Ovary (tissue), 9 donors: ENCODE results near the gene PPP1R1B. TPM values are rescaled to one million over a fixed set of nuclear protein-coding genes. Genes with fewer than 3 reads are reported as not detected.

Experiments used
- DNase-seq, 5 donors: peaks; one replicate each; pipeline ENCODE4 v3.0.0-alpha.2; 2019 to 2020
- H3K27ac ChIP-seq, 2 donors: fragments of 200-600 bp; one replicate each; pipeline versions ENCODE4 v1.5.1 to v1.8.0; 2019 to 2022
- H3K27me3 ChIP-seq: fragments of 200-600 bp; one replicate; pipeline ENCODE4 v1.8.0; 2022
- H3K36me3 ChIP-seq: fragments of 200-600 bp; sonication (generic); one replicate; pipeline ENCODE4 v1.5.1; 2019
- H3K4me1 ChIP-seq: one replicate; pipeline ENCODE4 v1.8.1; 2013; ENCODE audit warnings: mild to moderate bottlenecking, moderate library complexity; ENCODE audit not compliant: insufficient read depth
- H3K4me3 ChIP-seq: fragments of 200-600 bp; sonication (generic); one replicate; pipeline ENCODE4 v1.5.1; 2017
- H3K9me3 ChIP-seq, 2 donors: fragments of 200-600 bp in 1 of 2; sonication (generic) in 1 of 2; one replicate each; pipeline versions ENCODE4 v1.5.1 to v1.8.1; 2013 to 2019; ENCODE audit warnings: mild to moderate bottlenecking in 1 of 2, moderate library complexity in 1 of 2
- EP300 ChIP-seq: sonication (generic); formaldehyde crosslinking; IDR thresholded peaks from one replicate; pipeline ENCODE4 v1.6.1; 2017; ENCODE audit warnings: antibody characterized with exemption
- POLR2A ChIP-seq: fragments of 450-650 bp; IDR thresholded peaks from one replicate; pipeline ENCODE4 v1.6.1; 2017; ENCODE audit warnings: antibody characterized with exemption, mild to moderate bottlenecking, moderate library complexity
- WGBS, 3 donors: extraction: QIAGEN DNeasy Blood & Tissue Kit in 1 of 3; methylation state at CpG; one replicate each; pipeline versions ENCODE4 v1.1.5 to v1.1.7; 2013 to 2017; 5-methylcytosine and 5-hydroxymethylcytosine counted together
- intact Hi-C, 4 donors: fragments of 100-400 bp; cut with DNase I; formaldehyde crosslinking; loops; one replicate each; pipeline versions ENCODE4 v1.11.0 to v1.15.1; 2022 to 2023
- polyA plus RNA-seq, 2 donors: library from polyadenylated mRNA; stranded (reverse); fragments of 200-250 nt in 1 of 2; fragments of 350-450 nt in 1 of 2; fragmentation: Illumina TruSeq in 1 of 2; extraction: RNeasy Lipid Tissue Mini Kit (QIAGEN cat#74804) in 1 of 2; gene quantifications; one replicate each; pipeline ENCODE4 v1.2.3, GENCODE V29; 2013 to 2014
- total RNA-seq, 7 donors: library from RNA; depleted of rRNA in 2 of 7; stranded (reverse); fragments of >200 nt in 2 of 7; fragmentation: NEBNext Ultra II Directional in 3 of 7; extraction: Animal tissue kit (Norgen Biotek cat#: 25700) in 3 of 7; gene quantifications; one replicate each; pipeline versions ENCODE4 v1.1.0 to v1.2.4, GENCODE V29; 2016 to 2023
- TF ChIP-seq, protein P1 (sequence below), 3 donors: fragments of 450-650 bp in 2 of 3; fragments of 200-600 bp in 1 of 3; IDR thresholded peaks; one replicate each; pipeline versions ENCODE4 v1.5.1 to v1.8.0; 2016 to 2022; ENCODE audit warnings: antibody characterized with exemption in 3 of 3, mild to moderate bottlenecking in 1 of 3
- donor health status: DM: no; HTN: no; CAD: no; lungs with moderate emphysema.
- donor health status: DM: no; HTN: no; CAD: no.
- donor health status: Bipolar disorder and iron deficiency.
- donor health status: DM: yes; HTN: yes; CAD: no.
- donor health status: DM: no; HTN: no; CAD: no.
- donor health status: DM: yes; HTN: yes; CAD: no.

Gene PPP1R1B
- total and polyA plus RNA-seq, 9 donors = 0.43 to 23.0 (median 10.1) TPM

DNA sequence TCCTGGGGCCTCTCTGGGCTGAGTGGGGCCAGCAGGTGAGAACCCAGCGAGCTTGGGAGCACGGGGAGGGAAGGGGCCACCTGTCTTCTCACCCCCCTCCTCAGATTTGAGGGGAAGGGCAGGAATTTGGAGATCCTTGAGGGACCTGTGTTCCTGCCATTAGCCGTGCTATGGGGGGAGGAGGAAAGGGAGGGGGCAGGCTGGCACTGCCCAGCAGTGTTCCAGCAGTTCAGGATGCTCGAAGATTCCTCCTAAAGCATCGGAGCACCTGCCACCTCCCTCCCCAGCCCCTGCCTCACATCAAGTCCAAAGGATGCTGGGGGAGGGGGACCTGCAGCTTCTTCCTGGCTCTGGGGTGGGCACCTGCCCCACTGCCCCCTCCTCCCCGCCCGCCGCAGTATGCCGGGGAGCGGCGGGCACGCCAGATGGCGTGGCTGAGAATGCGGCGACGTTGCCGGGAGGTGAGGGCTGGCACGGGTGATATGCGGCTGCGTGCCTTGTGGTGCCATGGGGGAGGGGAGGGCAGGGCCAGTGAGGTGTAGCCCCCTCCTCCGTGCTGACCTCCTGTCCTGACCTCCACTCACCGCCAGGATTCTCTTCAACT lies 14.4 kb upstream of the PPP1R1B start:
- Histone ChIP-seq H3K36me3 (no peaks in the 10 kb centered on the region), H3K4me1 (peaks cover 2% of the 10 kb centered on the region), H3K27ac (no peak overlapping the region), H3K9me3 (no peaks in the 10 kb centered on the region), H3K27me3 (no peaks in the 10 kb centered on the region), H3K4me3 (no peak overlapping the region)
- TF ChIP-seq EP300 (no peak), POLR2A (no peak)
- TF ChIP-seq, protein P1, sequence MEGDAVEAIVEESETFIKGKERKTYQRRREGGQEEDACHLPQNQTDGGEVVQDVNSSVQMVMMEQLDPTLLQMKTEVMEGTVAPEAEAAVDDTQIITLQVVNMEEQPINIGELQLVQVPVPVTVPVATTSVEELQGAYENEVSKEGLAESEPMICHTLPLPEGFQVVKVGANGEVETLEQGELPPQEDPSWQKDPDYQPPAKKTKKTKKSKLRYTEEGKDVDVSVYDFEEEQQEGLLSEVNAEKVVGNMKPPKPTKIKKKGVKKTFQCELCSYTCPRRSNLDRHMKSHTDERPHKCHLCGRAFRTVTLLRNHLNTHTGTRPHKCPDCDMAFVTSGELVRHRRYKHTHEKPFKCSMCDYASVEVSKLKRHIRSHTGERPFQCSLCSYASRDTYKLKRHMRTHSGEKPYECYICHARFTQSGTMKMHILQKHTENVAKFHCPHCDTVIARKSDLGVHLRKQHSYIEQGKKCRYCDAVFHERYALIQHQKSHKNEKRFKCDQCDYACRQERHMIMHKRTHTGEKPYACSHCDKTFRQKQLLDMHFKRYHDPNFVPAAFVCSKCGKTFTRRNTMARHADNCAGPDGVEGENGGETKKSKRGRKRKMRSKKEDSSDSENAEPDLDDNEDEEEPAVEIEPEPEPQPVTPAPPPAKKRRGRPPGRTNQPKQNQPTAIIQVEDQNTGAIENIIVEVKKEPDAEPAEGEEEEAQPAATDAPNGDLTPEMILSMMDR (IDR thresholded peaks at IDR 0.05) = no peak
- intact Hi-C loops = no loop called here
- WGBS, 3 donors = 47 to 58% (median 51%) methylated on average over 21 to 22 of the region's 22 CpGs
- no peak for DNase-seq

DNA sequence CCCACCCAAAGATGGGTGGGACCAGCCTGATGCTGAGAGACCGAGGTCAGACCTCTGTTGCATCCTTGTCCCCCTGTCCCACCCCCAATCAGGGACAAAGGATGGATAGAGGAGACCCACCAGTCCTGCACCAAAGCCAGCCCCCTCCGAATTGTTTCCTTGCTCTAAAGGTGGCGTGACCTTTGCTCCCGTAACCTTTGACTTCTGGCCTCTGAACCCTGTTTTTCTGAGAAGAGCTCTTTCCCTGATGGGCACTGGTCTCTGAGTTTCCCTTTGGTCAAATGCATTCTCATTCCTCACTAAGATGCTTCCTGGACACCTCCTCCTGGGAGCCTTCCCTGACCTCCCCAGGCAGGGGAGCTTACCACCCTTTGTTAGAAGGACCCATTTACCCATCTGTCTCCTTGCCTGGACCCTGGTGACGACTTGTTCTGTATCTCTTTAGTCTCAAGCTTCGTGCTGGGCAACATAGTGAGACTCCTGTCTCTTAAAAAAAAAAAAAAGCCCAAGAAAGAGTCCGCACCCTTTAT lies 13.8 kb upstream of the PPP1R1B start:
- Histone ChIP-seq H3K4me1 (peaks cover 2% of the 10 kb centered on the region), H3K27me3 (no peaks in the 10 kb centered on the region), H3K27ac (no peak overlapping the region), H3K36me3 (no peaks in the 10 kb centered on the region), H3K4me3 (no peak overlapping the region), H3K9me3 (no peaks in the 10 kb centered on the region)
- DNase-seq = no peak
- WGBS, 3 donors = 55 to 68% (median 61%) methylated on average over 7 of the region's 7 CpGs
- TF ChIP-seq POLR2A = no peak
- TF ChIP-seq, protein P1 (IDR thresholded peaks at IDR 0.05) = no peak
- TF ChIP-seq EP300 = no peak
- intact Hi-C loops = no loop called here

GRCh38 chr17:39614545-39615157 lies 12.1 kb upstream of the PPP1R1B start:
- Histone ChIP-seq H3K9me3 (no peaks in the 10 kb centered on the region), H3K27ac (no peak overlapping the region), H3K36me3 (no peaks in the 10 kb centered on the region), H3K4me1 (peaks cover 2% of the 10 kb centered on the region), H3K4me3 (no peak overlapping the region), H3K27me3 (no peaks in the 10 kb centered on the region)
- DNase-seq = no peak
- intact Hi-C loops = no loop called here
- 82 to 87% (median 86%) methylated on average over 3 of the region's 3 CpGs for WGBS, 3 donors
- TF ChIP-seq EP300 (no peak), POLR2A (no peak)
- TF ChIP-seq, protein P1 (IDR thresholded peaks at IDR 0.05) = no peak

GRCh38 chr17:39615434-39615833 lies 11.3 kb upstream of the PPP1R1B start:
- H3K36me3 ChIP-seq = no peaks in the 10 kb centered on the region
- no peaks in the 10 kb centered on the region for H3K9me3 ChIP-seq
- no peak for TF ChIP-seq EP300
- H3K4me1 ChIP-seq = peaks cover 2% of the 10 kb centered on the region
- H3K27me3 ChIP-seq = no peaks in the 10 kb centered on the region
- DNase-seq = no peak
- H3K27ac ChIP-seq = no peak overlapping the region
- no peak overlapping the region for H3K4me3 ChIP-seq
- 47 to 62% (median 49%) methylated on average over 6 of the region's 6 CpGs for WGBS, 3 donors
- intact Hi-C loops = no loop called here

DNA sequence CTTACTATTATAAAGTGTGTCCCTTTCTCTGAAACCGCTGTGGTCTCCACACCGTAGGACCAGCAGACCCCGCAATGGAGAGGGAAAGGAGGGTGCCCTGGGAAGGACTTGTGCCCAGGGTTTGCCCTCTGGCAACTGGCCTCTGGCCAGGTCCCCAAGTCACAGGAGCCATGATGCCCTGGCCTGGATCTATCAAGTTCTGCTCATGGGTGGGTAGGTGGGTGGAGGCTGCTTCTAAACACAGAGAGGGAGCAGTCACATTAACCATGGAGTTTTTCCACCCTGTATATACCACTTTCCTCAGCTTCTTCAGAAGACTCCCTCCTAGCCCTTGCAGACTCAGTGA lies 9.7 kb upstream of the PPP1R1B start:
- Histone ChIP-seq H3K27ac (no peak overlapping the region), H3K36me3 (no peaks in the 10 kb centered on the region), H3K4me1 (peaks cover 2% of the 10 kb centered on the region), H3K27me3 (no peaks in the 10 kb centered on the region), H3K4me3 (no peak overlapping the region), H3K9me3 (no peaks in the 10 kb centered on the region)
- no peak for TF ChIP-seq EP300
- TF ChIP-seq POLR2A = no peak
- TF ChIP-seq, protein P1 (IDR thresholded peaks at IDR 0.05) = no peak
- intact Hi-C loops = no loop called here
- WGBS, 3 donors = 76 to 82% (median 79%) methylated on average over 3 of the region's 3 CpGs
- DNase-seq = no peak
